ENCODE measurements around the gene CST11.

- TF ChIP-seq, protein P1, sequence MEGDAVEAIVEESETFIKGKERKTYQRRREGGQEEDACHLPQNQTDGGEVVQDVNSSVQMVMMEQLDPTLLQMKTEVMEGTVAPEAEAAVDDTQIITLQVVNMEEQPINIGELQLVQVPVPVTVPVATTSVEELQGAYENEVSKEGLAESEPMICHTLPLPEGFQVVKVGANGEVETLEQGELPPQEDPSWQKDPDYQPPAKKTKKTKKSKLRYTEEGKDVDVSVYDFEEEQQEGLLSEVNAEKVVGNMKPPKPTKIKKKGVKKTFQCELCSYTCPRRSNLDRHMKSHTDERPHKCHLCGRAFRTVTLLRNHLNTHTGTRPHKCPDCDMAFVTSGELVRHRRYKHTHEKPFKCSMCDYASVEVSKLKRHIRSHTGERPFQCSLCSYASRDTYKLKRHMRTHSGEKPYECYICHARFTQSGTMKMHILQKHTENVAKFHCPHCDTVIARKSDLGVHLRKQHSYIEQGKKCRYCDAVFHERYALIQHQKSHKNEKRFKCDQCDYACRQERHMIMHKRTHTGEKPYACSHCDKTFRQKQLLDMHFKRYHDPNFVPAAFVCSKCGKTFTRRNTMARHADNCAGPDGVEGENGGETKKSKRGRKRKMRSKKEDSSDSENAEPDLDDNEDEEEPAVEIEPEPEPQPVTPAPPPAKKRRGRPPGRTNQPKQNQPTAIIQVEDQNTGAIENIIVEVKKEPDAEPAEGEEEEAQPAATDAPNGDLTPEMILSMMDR (IDR thresholded peaks at IDR 0.05; ENCODE audit: low read length): no peak
- no peak for TF ChIP-seq EZH2 (IDR thresholded peaks at IDR 0.05; ENCODE audit: borderline replicate concordance, low read length)
Observed at GRCh38 chr20:23452776-23453175, at the start of gene CST11.

All from OCI-LY1 (cell line).